Activated CD4-positive, alpha-beta memory T cell treated with anti-CD3 and anti-CD28 coated beads, Interleukin-2, amount 10 ng/mL, durations not matched to agents 7 days and 5 days (primary cell): ENCODE results near the gene PUM1. TPM values are rescaled to one million over a fixed set of nuclear protein-coding genes. Genes with fewer than 3 reads are reported as not detected.
"Not testable (repeated sequence)": the region's sequence is repeated elsewhere in the genome, so short reads cannot be mapped to it uniquely, and the experiment has no call there.

Source experiments
- CTCF ChIA-PET: fragments of 350-600 bp; sonication (Branson Sonifier 250); formaldehyde crosslinking; loops from one replicate; lab custom pipeline; 2021; ENCODE audit warnings: antibody characterized with exemption, inconsistent platforms; lab: Charles Lee
- POLR2A ChIA-PET: fragments of 350-600 bp; sonication (Branson Sonifier 250); formaldehyde crosslinking; loops from one replicate; lab custom pipeline; 2021; ENCODE audit warnings: antibody characterized with exemption; lab: Charles Lee
- DNase-seq: peaks from one replicate; pipeline ENCODE4 v3.0.0-alpha.2; 2020
- H3K27ac Mint-ChIP-seq: one replicate; pipeline ENCODE4 v1.8.0; 2021; ENCODE audit warnings: mild to moderate bottlenecking, mixed read lengths
- H3K27me3 Mint-ChIP-seq: one replicate; pipeline ENCODE4 v1.8.0; 2021; ENCODE audit warnings: mixed read lengths
- H3K36me3 Mint-ChIP-seq: one replicate; pipeline ENCODE4 v1.8.0; 2021; ENCODE audit warnings: low read depth, mixed read lengths
- H3K4me1 Mint-ChIP-seq: one replicate; pipeline ENCODE4 v1.8.0; 2021; ENCODE audit warnings: mixed read lengths
- H3K4me3 Mint-ChIP-seq: one replicate; pipeline ENCODE4 v1.8.0; 2021; ENCODE audit warnings: mild to moderate bottlenecking, mixed read lengths
- H3K9me3 Mint-ChIP-seq: one replicate; pipeline ENCODE4 v1.8.0; 2021; ENCODE audit warnings: mixed read lengths
- total RNA-seq, 2 experiments: library from RNA; stranded (reverse); gene quantifications; one replicate each; pipeline ENCODE4 v1.2.3, GENCODE V29; 2021

The PUM1 gene
- total RNA-seq, 2 experiments from 2014 or later = 86.8 to 87.4 TPM

DNA sequence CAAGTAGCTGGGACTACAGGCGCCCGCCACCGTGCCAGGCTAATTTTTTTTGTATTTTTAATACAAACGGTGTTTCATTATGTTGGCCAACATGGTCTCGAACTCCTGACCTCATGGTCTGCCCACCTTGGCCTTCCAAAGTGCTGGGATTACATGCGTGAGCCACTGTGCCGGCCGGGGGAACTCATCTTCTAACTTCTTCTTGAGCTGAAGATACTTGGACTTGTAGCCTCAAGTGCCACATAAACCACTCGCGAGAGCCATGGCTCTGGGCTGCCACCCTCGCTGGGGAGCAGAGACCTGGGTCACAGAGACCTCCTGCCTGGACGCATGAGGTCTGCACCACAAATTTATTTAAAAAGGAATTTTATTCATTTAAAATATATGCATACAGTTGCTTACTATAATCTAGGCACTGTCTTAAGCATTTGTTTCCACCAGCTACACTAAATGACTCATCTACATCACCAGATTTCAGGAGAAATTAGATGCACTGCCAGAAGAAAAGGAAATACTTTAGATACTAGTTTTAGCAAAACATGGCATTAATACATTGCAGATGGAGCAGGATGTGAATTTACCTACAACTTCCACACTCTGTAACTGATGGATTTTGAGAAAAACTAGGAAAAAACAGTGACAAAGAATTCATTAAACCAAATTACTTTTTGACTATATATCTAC lies 29.9 kb upstream of the PUM1 start:
- Mint-ChIP-seq H3K9me3 (no peaks in the 10 kb centered on the region), H3K4me1 (no peaks in the 10 kb centered on the region)
- POLR2A ChIA-PET = no interaction called here

DNA sequence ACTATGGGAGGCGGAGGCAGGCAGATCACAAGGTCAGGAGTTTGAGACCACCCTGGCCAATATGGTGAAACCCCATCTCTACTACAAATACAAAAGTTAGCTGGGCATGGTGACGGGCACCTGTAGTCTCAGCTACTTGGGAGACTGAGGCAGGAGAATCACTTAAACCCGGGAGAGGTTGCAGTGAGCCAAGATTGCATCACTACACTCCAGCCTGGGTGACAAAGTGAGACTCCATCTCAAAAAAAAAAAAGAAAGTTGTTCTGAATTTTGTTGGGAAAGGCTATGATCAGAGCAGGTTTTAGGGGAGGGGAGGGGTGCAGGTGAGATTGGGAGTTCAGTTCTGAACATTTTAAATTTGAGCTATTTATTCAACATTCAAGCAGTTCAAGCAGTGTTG lies 22.6 kb upstream of the PUM1 start:
- H3K36me3 Mint-ChIP-seq, H3K27me3 Mint-ChIP-seq, CTCF ChIA-PET, DNase-seq, POLR2A ChIA-PET, H3K4me3 Mint-ChIP-seq, H3K4me1 Mint-ChIP-seq, H3K27ac Mint-ChIP-seq, H3K9me3 Mint-ChIP-seq: not testable (repeated sequence)

More for the DNA sequence above, 29.9 kb upstream of the PUM1 start:
- Mint-ChIP-seq H3K27ac (no peak overlapping the region), H3K36me3 (no peaks in the 10 kb centered on the region), H3K27me3 (no peaks in the 10 kb centered on the region), H3K4me3 (no peak overlapping the region)
- CTCF ChIA-PET = no interaction called here
- no peak for DNase-seq

DNA sequence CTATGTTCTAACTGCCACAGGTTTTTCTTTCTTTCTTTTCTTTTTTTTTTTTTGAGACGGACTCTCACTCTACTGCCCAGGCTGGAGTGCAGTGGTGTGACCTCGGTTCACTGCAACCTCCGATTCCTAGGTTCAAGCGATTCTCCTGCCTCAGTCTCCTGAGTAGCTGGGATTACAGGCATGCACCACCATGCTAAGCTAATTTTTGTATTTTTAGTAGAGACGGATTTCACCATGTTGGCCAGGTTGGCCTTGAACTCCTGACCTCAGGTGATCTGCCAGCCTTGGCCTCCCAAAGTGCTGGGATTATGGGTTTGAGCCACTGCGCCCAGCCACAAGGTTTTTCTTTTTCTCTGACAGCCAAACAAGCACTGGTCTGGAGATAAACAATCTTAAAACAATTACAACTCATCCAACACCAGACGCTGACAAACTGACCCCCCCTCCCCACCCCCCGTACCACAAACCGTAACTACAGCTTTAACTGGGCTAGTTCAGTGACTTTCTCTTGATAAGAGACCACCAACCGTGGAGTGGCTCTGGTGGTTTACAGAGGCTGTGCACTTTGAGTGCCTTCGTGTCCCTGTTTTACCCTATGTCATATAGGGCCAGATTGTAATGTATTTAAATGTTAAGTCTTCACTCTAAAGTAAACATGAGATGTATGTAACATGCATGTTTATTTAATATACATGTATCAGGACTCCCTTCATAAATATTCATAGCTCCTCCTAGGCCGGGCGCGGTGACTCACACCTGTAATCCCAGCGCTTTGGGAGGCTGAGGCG lies 19.5 kb upstream of the PUM1 start:
- POLR2A ChIA-PET = no interaction called here

DNA sequence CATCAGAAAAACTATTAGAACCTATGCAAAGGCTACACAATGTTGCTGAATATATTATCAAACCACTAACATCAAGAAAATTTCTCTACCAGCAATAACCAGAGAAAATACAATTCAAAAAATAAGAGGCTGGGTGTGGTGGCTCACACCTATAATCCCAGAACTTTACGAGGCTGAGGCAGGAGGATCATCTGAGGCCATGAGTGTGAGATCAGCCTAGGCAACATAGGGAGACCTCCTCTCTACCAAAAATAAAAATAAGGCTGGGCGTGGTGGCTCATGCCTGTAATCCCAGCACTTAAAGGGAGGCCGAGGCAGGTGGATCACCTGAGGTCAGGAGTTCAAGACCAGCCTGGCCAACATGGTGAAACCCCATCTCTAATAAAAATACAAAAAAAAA lies 16.9 kb upstream of the PUM1 start:
- CTCF ChIA-PET = no interaction called here
- no peak for DNase-seq
- no peaks in the 10 kb centered on the region for H3K27me3 Mint-ChIP-seq
- no peaks in the 10 kb centered on the region for H3K36me3 Mint-ChIP-seq
- no peaks in the 10 kb centered on the region for H3K4me1 Mint-ChIP-seq
- H3K4me3 Mint-ChIP-seq = no peak overlapping the region
- POLR2A ChIA-PET = no interaction called here
- no peaks in the 10 kb centered on the region for H3K9me3 Mint-ChIP-seq
- no peak overlapping the region for H3K27ac Mint-ChIP-seq

More for the DNA sequence above, 19.5 kb upstream of the PUM1 start:
- Mint-ChIP-seq H3K27me3 (peaks cover 2% of the 10 kb centered on the region), H3K36me3 (no peaks in the 10 kb centered on the region), H3K27ac (no peak overlapping the region), H3K9me3 (no peaks in the 10 kb centered on the region), H3K4me1 (no peaks in the 10 kb centered on the region), H3K4me3 (no peak overlapping the region)
- DNase-seq = no peak
- CTCF ChIA-PET = interaction anchor here (0.7 kb wide), 1 partner anchor 78 kb away, joined by 3 read pairs; no protein-coding TSS in a partner anchor

DNA sequence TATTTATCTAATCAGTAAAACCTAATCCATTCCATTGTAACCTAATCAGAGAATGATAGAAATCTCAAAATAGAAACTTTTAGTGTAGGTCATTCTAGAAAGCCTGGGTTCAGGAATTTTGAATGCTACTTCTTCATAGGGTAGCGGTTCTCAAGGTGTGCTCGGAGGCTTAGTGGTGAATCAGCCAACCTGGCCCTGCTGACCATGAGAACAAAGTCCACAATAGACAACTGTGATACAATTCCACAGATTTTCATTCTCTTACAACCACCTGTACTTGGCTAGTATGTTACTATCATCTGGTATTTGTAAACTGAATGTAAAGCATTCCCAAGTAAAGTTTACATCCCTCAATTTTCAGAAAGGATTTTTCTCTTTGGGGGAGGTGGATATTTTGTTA lies 7.5 kb upstream of the PUM1 start:
- Mint-ChIP-seq H3K27me3 (no peaks in the 10 kb centered on the region), H3K27ac (no peak overlapping the region), H3K4me3 (no peak overlapping the region), H3K36me3 (no peaks in the 10 kb centered on the region), H3K9me3 (no peaks in the 10 kb centered on the region), H3K4me1 (peaks cover 1% of the 10 kb centered on the region)
- DNase-seq = no peak
- CTCF ChIA-PET = no interaction called here
- POLR2A ChIA-PET = no interaction called here

DNA sequence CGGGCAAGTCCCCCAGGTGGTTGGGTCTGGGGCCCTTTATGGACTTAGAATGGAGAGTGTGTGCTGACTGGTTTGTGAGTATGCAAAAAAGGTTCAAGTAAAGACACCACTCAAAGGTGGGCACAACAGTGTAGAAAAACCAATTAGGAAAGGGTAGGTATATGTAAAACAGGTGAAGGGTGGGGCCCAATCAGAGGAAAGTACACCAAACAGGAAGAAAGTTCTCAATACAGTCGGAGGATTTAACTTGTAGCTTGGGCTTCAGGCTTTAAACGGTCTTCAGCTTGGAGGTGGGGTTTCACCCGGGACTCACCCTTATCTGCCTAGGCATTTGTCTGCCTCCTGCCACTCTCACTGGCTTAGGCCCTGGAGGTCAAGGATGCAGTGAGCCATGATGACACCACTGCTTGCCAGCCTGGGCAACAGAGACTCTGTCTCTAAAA lies 6.8 kb upstream of the PUM1 start:
- CTCF ChIA-PET = no interaction called here
- H3K27me3 Mint-ChIP-seq = no peaks in the 10 kb centered on the region

DNA sequence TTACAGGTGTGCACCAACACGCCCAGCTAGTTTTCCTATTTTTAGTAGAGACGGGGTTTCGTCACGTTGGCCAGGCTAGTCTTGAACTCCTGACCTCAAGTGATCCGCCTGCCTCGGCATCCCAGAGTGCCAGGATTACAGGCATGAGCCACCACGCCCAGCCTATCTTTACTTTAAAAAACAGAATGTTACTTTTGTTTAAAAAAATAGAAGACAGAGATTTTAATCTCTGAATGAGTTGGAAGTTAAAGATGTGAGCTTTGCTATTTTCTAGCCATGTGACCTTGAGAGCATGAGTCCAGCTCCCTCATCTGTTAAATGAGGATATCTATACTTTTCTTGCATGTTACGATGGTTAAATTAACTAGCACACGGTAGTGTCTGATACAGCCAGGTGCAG lies 3.9 kb upstream of the PUM1 start:
- Mint-ChIP-seq H3K4me3 (no peak overlapping the region), H3K4me1 (peaks cover 5% of the 10 kb centered on the region), H3K9me3 (no peaks in the 10 kb centered on the region), H3K27ac (no peak overlapping the region), H3K36me3 (peaks cover 9% of the 10 kb centered on the region), H3K27me3 (no peaks in the 10 kb centered on the region)
- no peak for DNase-seq
- ChIA-PET CTCF (interaction anchor here (1.4 kb wide), 1 partner anchor 75 kb away, joined by 3 read pairs; no protein-coding TSS in a partner anchor), POLR2A (no interaction called here)

More for the DNA sequence above, 6.8 kb upstream of the PUM1 start:
- DNase-seq = no peak
- H3K4me3 Mint-ChIP-seq = no peak overlapping the region
- H3K4me1 Mint-ChIP-seq = peaks cover 1% of the 10 kb centered on the region
- no peaks in the 10 kb centered on the region for H3K9me3 Mint-ChIP-seq
- no peaks in the 10 kb centered on the region for H3K36me3 Mint-ChIP-seq
- POLR2A ChIA-PET = no interaction called here
- peak overlapping the region; percentile 15 for H3K27ac Mint-ChIP-seq

DNA sequence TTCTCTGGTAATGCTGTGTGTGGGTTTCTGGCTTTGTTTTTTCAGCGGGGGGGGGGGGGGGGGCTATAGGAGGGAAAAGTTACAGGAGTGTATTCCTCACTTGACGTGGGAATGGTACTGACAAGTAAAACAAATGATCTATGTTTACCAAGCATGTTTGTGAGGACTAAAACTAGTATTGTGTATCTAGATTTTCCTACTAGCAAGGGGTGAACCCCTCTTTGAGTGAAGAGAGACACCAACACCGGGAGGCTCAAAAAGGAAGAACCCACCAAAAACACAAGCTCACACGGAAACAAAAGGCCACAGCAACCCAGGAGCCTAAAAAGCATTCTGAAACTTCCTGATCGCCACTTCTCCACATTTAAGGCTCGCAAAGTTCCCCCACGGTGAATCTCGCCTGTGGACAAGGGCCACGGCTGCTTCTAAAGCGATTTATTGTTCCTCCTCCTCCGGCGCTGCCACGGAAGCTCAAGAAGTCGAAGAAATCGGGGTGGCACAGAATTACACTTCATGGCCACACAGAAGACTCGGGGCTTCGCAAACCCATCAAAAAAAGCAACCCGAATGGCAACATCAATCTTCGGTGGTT lies 703 bp downstream of the PUM1 start:
- Mint-ChIP-seq H3K4me1 (peaks cover 28% of the 10 kb centered on the region), H3K9me3 (no peaks in the 10 kb centered on the region), H3K4me3 (peak overlapping the region; percentile 96), H3K27ac (peak overlapping the region; percentile 96), H3K27me3 (no peaks in the 10 kb centered on the region), H3K36me3 (peaks cover 24% of the 10 kb centered on the region)
- POLR2A ChIA-PET = interaction anchor here (0.5 to 2.8 kb wide), 20 partner anchors 8 to 1751 kb away, joined by 3 to 10 read pairs (median 3); partner anchors contain the start of genes SNRNP40 and ZCCHC17
- DNase-seq = no peak
- CTCF ChIA-PET = interaction anchor here (1.1 to 1.2 kb wide), 2 partner anchors 232 to 580 kb away, joined by 3 read pairs; partner anchors contain the start of genes PEF1, SNRNP40 and ZCCHC17

DNA sequence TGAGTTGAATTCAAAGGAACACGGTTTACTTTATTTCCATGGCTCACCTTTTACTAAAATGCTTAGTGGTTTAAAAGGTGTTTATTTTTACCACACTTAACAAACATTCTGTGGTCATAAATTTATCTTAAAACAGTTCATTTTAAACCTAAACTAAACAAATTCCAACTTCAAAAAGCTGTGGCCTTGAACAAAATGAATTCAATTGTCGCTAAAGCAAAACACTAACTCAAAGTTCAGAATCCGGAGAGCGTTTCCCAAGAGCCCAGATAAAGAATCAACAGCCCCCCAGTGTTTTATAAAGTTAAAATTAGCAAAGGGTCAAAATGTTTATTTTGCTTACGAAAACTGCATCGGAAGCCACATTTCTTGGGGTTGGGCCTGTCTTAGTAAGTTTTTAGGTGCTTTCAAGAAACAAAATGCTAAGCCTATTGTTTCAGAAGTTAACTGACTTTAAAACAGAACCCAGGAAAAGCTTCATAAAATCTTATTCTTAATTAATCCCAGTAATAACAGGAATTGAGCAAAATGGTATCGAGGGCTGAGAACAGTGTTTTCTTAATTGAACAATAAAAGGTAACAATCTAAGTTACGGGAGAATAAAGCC lies 1.3 kb downstream of the PUM1 start:
- ChIA-PET POLR2A (interaction anchor here (0.7 to 2.8 kb wide), 18 partner anchors 7 to 485 kb away, joined by 3 to 10 read pairs (median 3); partner anchors contain the start of genes SNRNP40 and ZCCHC17), CTCF (interaction anchor here (1.2 kb wide), 1 partner anchor 233 kb away, joined by 3 read pairs; the partner anchor contains the start of genes SNRNP40 and ZCCHC17)

DNA sequence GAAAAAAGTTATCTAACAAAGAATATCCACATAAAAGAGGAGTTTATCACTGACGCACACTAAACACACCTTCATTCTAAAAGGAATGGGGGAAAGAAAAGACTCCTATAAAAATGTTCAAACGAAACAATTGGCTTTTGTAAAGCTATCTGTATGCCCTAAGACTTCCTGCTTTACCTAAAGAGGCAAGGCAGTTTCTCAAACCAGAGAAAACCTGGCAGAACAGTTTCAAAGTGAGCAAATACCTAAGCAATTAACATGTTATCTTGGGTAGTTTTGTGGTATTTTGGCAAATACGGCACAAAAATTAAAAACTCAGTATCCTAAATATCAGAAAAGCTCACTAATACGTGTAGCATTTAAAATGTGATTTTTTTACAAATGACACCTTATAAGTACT lies 1.9 kb downstream of the PUM1 start:
- Mint-ChIP-seq H3K4me1 (peaks cover 36% of the 10 kb centered on the region), H3K27ac (peak overlapping the region; percentile 96), H3K36me3 (peaks cover 34% of the 10 kb centered on the region), H3K9me3 (no peaks in the 10 kb centered on the region), H3K4me3 (peak overlapping the region; percentile 96), H3K27me3 (no peaks in the 10 kb centered on the region)
- no peak for DNase-seq
- CTCF ChIA-PET = no interaction called here
- POLR2A ChIA-PET = interaction anchor here (1.0 to 2.8 kb wide), 8 partner anchors 10 to 485 kb away, joined by 3 to 10 read pairs (median 4); partner anchors contain the start of genes SNRNP40 and ZCCHC17

More for the DNA sequence above, 1.3 kb downstream of the PUM1 start:
- Mint-ChIP-seq H3K27me3 (no peaks in the 10 kb centered on the region), H3K9me3 (no peaks in the 10 kb centered on the region), H3K4me1 (peaks cover 30% of the 10 kb centered on the region), H3K27ac (peak overlapping the region; percentile 96), H3K36me3 (peaks cover 28% of the 10 kb centered on the region), H3K4me3 (peak overlapping the region; percentile 96)
- DNase-seq = no peak

DNA sequence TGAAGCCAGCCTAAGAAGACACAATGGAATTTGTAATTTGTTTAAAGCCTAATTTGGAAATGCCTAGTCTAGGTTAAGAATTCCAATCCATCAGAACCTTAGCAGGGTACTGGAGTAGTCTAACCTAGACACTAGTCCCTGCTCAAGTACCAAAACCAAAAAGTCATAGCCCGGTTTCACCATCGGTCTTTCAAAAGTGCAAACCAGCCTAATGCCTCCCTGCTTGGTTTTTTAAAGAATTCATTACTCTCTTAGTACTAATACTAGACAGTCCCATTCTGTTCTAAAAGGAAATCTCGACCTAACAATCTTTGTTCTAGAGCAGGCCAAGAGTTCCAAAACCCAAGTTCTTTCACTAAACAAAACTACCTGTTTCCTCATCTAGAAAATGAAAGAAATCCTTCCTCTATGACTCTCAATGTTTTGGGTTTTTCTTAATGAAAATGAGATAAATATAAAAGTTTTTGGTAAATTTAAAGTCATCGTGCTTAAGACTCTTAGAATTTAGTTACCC lies 2.6 kb downstream of the PUM1 start:
- H3K4me1 Mint-ChIP-seq = peaks cover 43% of the 10 kb centered on the region
- H3K9me3 Mint-ChIP-seq = no peaks in the 10 kb centered on the region
- no peaks in the 10 kb centered on the region for H3K27me3 Mint-ChIP-seq
- ChIA-PET POLR2A (interaction anchor here (1.1 to 2.8 kb wide), 4 partner anchors 9 to 233 kb away, joined by 3 to 10 read pairs (median 7); partner anchors contain the start of genes SNRNP40 and ZCCHC17), CTCF (no interaction called here)
- DNase-seq = no peak
- H3K36me3 Mint-ChIP-seq = peaks cover 41% of the 10 kb centered on the region
- H3K27ac Mint-ChIP-seq = peak overlapping the region; percentile 7
- peak overlapping the region; percentile 96 for H3K4me3 Mint-ChIP-seq
